Skin epidermis (tissue), 12 donors: ENCODE data around the gene ZNF366.

Source experiments
- H3K27ac ChIP-seq, 21 experiments: fragments of 200-600 bp; sonication (generic) in 11 of 21; one replicate each; pipeline ENCODE4 v1.5.0; 2020; ENCODE audit warnings: mild to moderate bottlenecking in 3 of 21, inconsistent platforms in 2 of 21, moderate library complexity in 2 of 21
- H3K4me3 ChIP-seq, 7 experiments: fragments of 200-600 bp; sonication (generic) in 2 of 7; one replicate each; pipeline ENCODE4 v1.5.0; 2020; ENCODE audit warnings: inconsistent platforms in 2 of 7, mild to moderate bottlenecking in 2 of 7, moderate library complexity in 1 of 7

ZNF366 gene

GRCh38 chr5:72472031-72472430 lies 35.2 kb downstream of the ZNF366 start:
- H3K27ac ChIP-seq, result peak overlapping the region in 9 of 21 experiments; percentile 3 to 78 (median 31)
- H3K4me3 ChIP-seq, result no peak overlapping the region

GRCh38 chr5:72470826-72471225 lies 36.4 kb downstream of the ZNF366 start:
- Histone ChIP-seq H3K27ac (no peak overlapping the region), H3K4me3 (no peak overlapping the region)

GRCh38 chr5:72468606-72469005 lies 38.6 kb downstream of the ZNF366 start:
- Histone ChIP-seq H3K27ac (peak overlapping the region in 1 of 21 experiments; percentile 14), H3K4me3 (no peak overlapping the region)

- H3K27ac ChIP-seq, result peak overlapping the region in 4 of 21 experiments; percentile 14 to 45 (median 28)
Observed at GRCh38 chr5:72468024-72468423, 39.2 kb downstream of the ZNF366 start.

GRCh38 chr5:72467461-72467860 lies 39.7 kb downstream of the ZNF366 start:
- Histone ChIP-seq H3K4me3 (no peak overlapping the region), H3K27ac (peak overlapping the region in 4 of 21 experiments; percentile 7 to 45 (median 28))

More at GRCh38 chr5:72468024-72468423, 39.2 kb downstream of the ZNF366 start:
- no peak overlapping the region for H3K4me3 ChIP-seq

GRCh38 chr5:72465601-72466563 lies 41.3 kb downstream of the ZNF366 start:
- peak overlapping the region in 5 of 21 experiments; percentile 16 to 61 (median 32) for H3K27ac ChIP-seq

GRCh38 chr5:72465066-72465465 lies 42.1 kb downstream of the ZNF366 start:
- Histone ChIP-seq H3K27ac (peak overlapping the region in 5 of 21 experiments; percentile 18 to 61 (median 32)), H3K4me3 (no peak overlapping the region)

More at GRCh38 chr5:72465601-72466563, 41.3 kb downstream of the ZNF366 start:
- no peak overlapping the region for H3K4me3 ChIP-seq

- no peak overlapping the region for H3K4me3 ChIP-seq
- peak overlapping the region in 2 of 21 experiments; percentile 12 to 77 for H3K27ac ChIP-seq
Observed at GRCh38 chr5:72464071-72464470, 43.1 kb downstream of the ZNF366 start.

GRCh38 chr5:72463449-72464052 lies 43.7 kb downstream of the ZNF366 start:
- peak overlapping the region in 5 of 21 experiments; percentile 2 to 77 (median 15) for H3K27ac ChIP-seq
- H3K4me3 ChIP-seq, result no peak overlapping the region

- H3K4me3 ChIP-seq, result no peak overlapping the region
- no peak overlapping the region for H3K27ac ChIP-seq
Observed at GRCh38 chr5:72460413-72460812, 46.8 kb downstream of the ZNF366 start.

- H3K4me3 ChIP-seq, result no peak overlapping the region
- no peak overlapping the region for H3K27ac ChIP-seq
Observed at GRCh38 chr5:72459913-72460312, 47.3 kb downstream of the ZNF366 start.

- H3K27ac ChIP-seq, result peak overlapping the region in 2 of 21 experiments; percentile 13 to 19
Observed at GRCh38 chr5:72459089-72459661, 48.0 kb downstream of the ZNF366 start.

GRCh38 chr5:72458407-72458806 lies 48.8 kb downstream of the ZNF366 start:
- no peak overlapping the region for H3K27ac ChIP-seq
- H3K4me3 ChIP-seq, result no peak overlapping the region

More at GRCh38 chr5:72459089-72459661, 48.0 kb downstream of the ZNF366 start:
- H3K4me3 ChIP-seq, result no peak overlapping the region

- peak overlapping the region in 1 of 21 experiments; percentile 21 for H3K27ac ChIP-seq
- no peak overlapping the region for H3K4me3 ChIP-seq
Observed at GRCh38 chr5:72457491-72457890, 49.7 kb downstream of the ZNF366 start.

- H3K4me3 ChIP-seq, result no peak overlapping the region
- H3K27ac ChIP-seq, result peak overlapping the region in 2 of 21 experiments; percentile 12 to 95
Observed at GRCh38 chr5:72456391-72457074, 50.7 kb downstream of the ZNF366 start.

- H3K27ac ChIP-seq, result peak overlapping the region in 6 of 21 experiments; percentile 12 to 95 (median 90)
- H3K4me3 ChIP-seq, result no peak overlapping the region
Observed at GRCh38 chr5:72455476-72455875, 51.7 kb downstream of the ZNF366 start.

- no peak overlapping the region for H3K4me3 ChIP-seq
- peak overlapping the region in 5 of 21 experiments; percentile 84 to 95 (median 91) for H3K27ac ChIP-seq
Observed at GRCh38 chr5:72454996-72455395, 52.2 kb downstream of the ZNF366 start.

- Histone ChIP-seq H3K27ac (peak overlapping the region in 20 of 21 experiments; percentile 40 to 95 (median 80)), H3K4me3 (no peak overlapping the region)
Observed at GRCh38 chr5:72453246-72453775, 53.9 kb downstream of the ZNF366 start.
